ENCODE measurements around the gene TMEM44. TPM values are rescaled to one million over a fixed set of nuclear protein-coding genes. Genes with fewer than 3 reads are reported as not detected.

Gene TMEM44
- total and polyA plus RNA-seq, 2 of the 4 experiments (the other 2 are of a cell fraction) = 9.7 to 24.2 TPM

DNA sequence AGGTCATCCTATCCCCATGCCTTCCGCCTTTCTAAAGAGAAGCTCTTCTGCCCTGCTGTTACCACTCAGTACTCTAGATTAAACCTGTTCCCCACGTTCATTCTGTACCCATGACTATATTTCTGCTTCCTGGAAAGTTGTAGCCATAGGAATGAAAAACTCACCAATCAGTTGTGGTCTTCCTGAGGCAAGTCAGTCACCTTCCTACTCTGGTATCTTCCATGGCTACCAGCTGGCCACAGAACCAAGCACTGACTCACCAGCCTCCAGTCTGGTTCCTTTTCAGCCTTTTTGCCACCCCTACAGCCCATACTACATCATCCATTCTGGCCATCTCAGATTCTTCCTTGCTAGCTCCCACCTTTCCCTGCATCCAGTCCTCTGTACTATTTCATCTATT lies 46.4 kb downstream of the TMEM44 start:
- peak overlapping the region; percentile 83 for H2BK5ac ChIP-seq (ENCODE audit: low read depth, low read length, poor library complexity, severe bottlenecking)
- peak overlapping the region; percentile 51; the same call in 2 of the 3 replicates for H2BK15ac ChIP-seq (ENCODE audit: low read depth, low read length)
- H3K4me1 ChIP-seq (ENCODE audit: control insufficient read depth, insufficient read depth, low read length) = no peaks in the 10 kb centered on the region; the same call in 1 of the 2 replicates
- H2BK20ac ChIP-seq (ENCODE audit: low read depth, low read length) = peak overlapping the region; percentile 46; the same call in 1 of the 2 replicates
- BruUV-seq (replicated peaks) = no TSS peak
- in situ Hi-C loops (cut with MboI; ENCODE audit: low sequenced_read_pairs) (loop anchor here (5.0 kb wide), 1 partner anchor 105 kb away; no protein-coding TSS in a partner anchor), dilution Hi-C loops (cut with HindIII; ENCODE audit: low sequenced_read_pairs, unreplicated experiment) (no loop called here), intact Hi-C loops (cut with micrococcal nuclease) (no loop called here)
- peaks cover 16% of the 10 kb centered on the region for H3K36me3 ChIP-seq (ENCODE audit: control insufficient read depth, insufficient read depth, low read length)
- no peaks in the 10 kb centered on the region for H4K20me1 ChIP-seq (ENCODE audit: insufficient read depth, low read length)
- H3K9me3 ChIP-seq (ENCODE audit: control insufficient read depth, insufficient read depth, low read length) = no peaks in the 10 kb centered on the region
- H2AK5ac ChIP-seq (ENCODE audit: low read depth, low read length) = peak overlapping the region; percentile 47
- peak overlapping the region; percentile 51; the same call in 1 of the 2 replicates for H2BK120ac ChIP-seq (ENCODE audit: low read depth, low read length)
- 50% methylated on average over 2 of the region's 2 CpGs; no CpG with 5 or more reads in 1 of the 2 experiments for WGBS, 2 experiments (ENCODE audit: extremely low coverage in 2 of 2, insufficient read length in 1 of 2)
- peak overlapping the region; percentile 58; the same call in 1 of the 2 replicates for H4K5ac ChIP-seq (ENCODE audit: low read depth, low read length)
- peaks cover 26% of the 10 kb centered on the region for H3K9me1 ChIP-seq (ENCODE audit: insufficient read depth, low read length)
- peak overlapping the region; percentile 10; the same call in 1 of the 2 replicates for H3K27ac ChIP-seq (ENCODE audit: insufficient read depth, low read length)
- H3K18ac ChIP-seq (ENCODE audit: low read depth, low read length) = no peak overlapping the region; the same call in 1 of the 2 replicates
- no peak overlapping the region for H3K23ac ChIP-seq (ENCODE audit: low read depth, low read length)
- no peak for ATAC-seq (ENCODE audit: low read depth)
- H3K56ac ChIP-seq (ENCODE audit: extremely low read depth, insufficient read depth, low read length) = no peak overlapping the region
- no peak overlapping the region for H2AK9ac ChIP-seq (replicated peaks; ENCODE audit: low read depth, low read length, poor library complexity)
- ChIA-PET POLR2A (ENCODE audit: unreplicated experiment) (no interaction called here), CTCF (interaction anchor here (1.2 kb wide), 1 partner anchor 806 kb away, joined by 4 read pairs; no protein-coding TSS in a partner anchor)
- peak overlapping the region in 1 of 2 experiments; percentile 57; a peak in 1 of 4 replicates for H4K8ac ChIP-seq (ENCODE audit: low read depth in 2 of 2, low read length in 2 of 2)
- H3K4ac ChIP-seq (ENCODE audit: low read depth, low read length) = peak overlapping the region; percentile 18
- H3K4me3 ChIP-seq (ENCODE audit: insufficient read depth, low read depth, low read length) = no peak overlapping the region
- peak overlapping the region; percentile 35; the same call in 1 of the 2 replicates for H3K14ac ChIP-seq (replicated peaks; ENCODE audit: low read depth, low read length)
- no peak for TF ChIP-seq RFX5 (IDR thresholded peaks at IDR 0.05; ENCODE audit: low read depth, low read length)
- H2AFZ ChIP-seq (replicated peaks; ENCODE audit: low read length, poor library complexity) = peak overlapping the region; percentile 6
- H3K9ac ChIP-seq (ENCODE audit: low read depth, low read length) = no peak overlapping the region; the same call in 1 of the 2 replicates
- no peak overlapping the region; the same call in 1 of the 2 replicates for H4K91ac ChIP-seq (ENCODE audit: insufficient read depth, low read depth, low read length)
- H3K4me2 ChIP-seq (ENCODE audit: low read depth, low read length) = no peak overlapping the region
- peaks cover 20 to 61% of the 10 kb centered on the region in 2 experiments for H3K79me1 ChIP-seq (ENCODE audit: low read depth in 1 of 2, low read length in 2 of 2)
- H3K27me3 ChIP-seq (ENCODE audit: control insufficient read depth, insufficient read depth, low read length) = no peaks in the 10 kb centered on the region
- DNase-seq = peak; percentile 84
